Measurements from ENCODE around the gene GNRH2. TPM values are rescaled to one million over a fixed set of nuclear protein-coding genes. Genes with fewer than 3 reads are reported as not detected.
A peak's percentile ranks its signal among the peaks of the same experiment; 100 is the strongest.
"Not testable (repeated sequence)": the region's sequence is repeated elsewhere in the genome, so short reads cannot be mapped to it uniquely, and the experiment has no call there.

Gene GNRH2
- total RNA-seq, 2 donors from 2014 or later: not detected

- ATAC-seq (no peak), DNase-seq (no peak)
- intact Hi-C loops (cut with DNase I): no loop called here
Measured at GRCh38 chr20:3039426-3039825, 4.0 kb upstream of the GNRH2 start.

GRCh38 chr20:3040086-3040485 lies 3.3 kb upstream of the GNRH2 start:
- DNase-seq: no peak
- intact Hi-C loops (cut with DNase I): no loop called here

GRCh38 chr20:3041854-3042409 lies 1.5 kb upstream of the GNRH2 start:
- intact Hi-C loops (cut with DNase I): no loop called here
- DNase-seq: no peak
- no peak for ATAC-seq

More at GRCh38 chr20:3040086-3040485, 3.3 kb upstream of the GNRH2 start:
- no peak for ATAC-seq

GRCh38 chr20:3042625-3043024 lies 797 bp upstream of the GNRH2 start:
- intact Hi-C loops (cut with DNase I): no loop called here
- peak; percentile 69 for DNase-seq
- peak in 1 of 2 donors; percentile 20 for ATAC-seq

- DNase-seq (no peak), ATAC-seq (no peak)
- intact Hi-C loops (cut with DNase I): no loop called here
Measured at GRCh38 chr20:3044336-3044965, 1.0 kb downstream of the GNRH2 start.

- intact Hi-C loops (cut with DNase I): no loop called here
- ATAC-seq (peak; percentile 73 to 75), DNase-seq (peak; percentile 88)
Measured at GRCh38 chr20:3045042-3045815, 1.8 kb downstream of the GNRH2 start.

GRCh38 chr20:3045816-3046676 lies 2.6 kb downstream of the GNRH2 start, which contains the start of gene MRPS26:
Gene MRPS26, plus strand, starts transcription at chr20:3046052. Its CDS starts 17 bp downstream, at chr20:3046069.
- ATAC-seq (peak; percentile 95), DNase-seq (peak; percentile 94)
- intact Hi-C loops (cut with DNase I): no loop called here

- intact Hi-C loops (cut with DNase I): no loop called here
- ATAC-seq (no peak), DNase-seq (no peak)
Measured at GRCh38 chr20:3046677-3047462, 3.4 kb downstream of the GNRH2 start.

GRCh38 chr20:3047486-3048419 lies 4.3 kb downstream of the GNRH2 start:
- no peak for DNase-seq
- intact Hi-C loops (cut with DNase I): no loop called here
- no peak for ATAC-seq

- DNase-seq (no peak), ATAC-seq (no peak)
- intact Hi-C loops (cut with DNase I): loop anchor here in 1 of 2 donors (10.0 kb wide), 1 partner anchor 263 kb away; no protein-coding TSS in a partner anchor
Measured at GRCh38 chr20:3051385-3052019, 8.1 kb downstream of the GNRH2 start.

GRCh38 chr20:3059489-3059888 lies 16.1 kb downstream of the GNRH2 start:
- ATAC-seq (no peak), DNase-seq (no peak)
- intact Hi-C loops (cut with DNase I): loop anchor here in 1 of 2 donors (10.0 kb wide), 1 partner anchor 255 kb away; no protein-coding TSS in a partner anchor

GRCh38 chr20:3064119-3064518 lies 20.7 kb downstream of the GNRH2 start:
- DNase-seq; ATAC-seq; intact Hi-C loops (cut with DNase I): not testable (repeated sequence)

GRCh38 chr20:3067139-3068014 lies 24.0 kb downstream of the GNRH2 start:
- intact Hi-C loops (cut with DNase I): no loop called here
- no peak for ATAC-seq

GRCh38 chr20:3068075-3068474 lies 24.7 kb downstream of the GNRH2 start:
- intact Hi-C loops (cut with DNase I): no loop called here
- ATAC-seq (no peak), DNase-seq (no peak)

More at GRCh38 chr20:3067139-3068014, 24.0 kb downstream of the GNRH2 start:
- DNase-seq: no peak

- DNase-seq: no peak
- ATAC-seq: peak in 1 of 2 donors; percentile 22
- intact Hi-C loops (cut with DNase I): no loop called here
Measured at GRCh38 chr20:3068986-3069900, 25.8 kb downstream of the GNRH2 start.

Measured in left cardiac atrium (tissue), 4 donors.